ENCODE results near the gene KPNB1. TPM values are rescaled to one million over a fixed set of nuclear protein-coding genes. Genes with fewer than 3 reads are reported as not detected.

Gene KPNB1
- total and polyA plus RNA-seq, 2 of the 8 experiments (the other 6 are each of a cell fraction or from before 2014, with no cell fraction given), result 171 to 625 TPM

- TF ChIP-seq GTF2F1 (IDR thresholded peaks at IDR 0.05; ENCODE audit: borderline replicate concordance, low read depth, low read length) (no peak), NANOG (IDR thresholded peaks at IDR 0.05; ENCODE audit: insufficient read depth, low read depth, low read length, poor library complexity, severe bottlenecking) (no peak), EGR1 (IDR thresholded peaks at IDR 0.05; ENCODE audit: borderline replicate concordance, low read depth, low read length) (no peak), SIRT6 (IDR thresholded peaks at IDR 0.05; ENCODE audit: low read length) (no peak), MAX (IDR thresholded peaks at IDR 0.05) (peak; percentile 100), CTCF (IDR thresholded peaks at IDR 0.05; ENCODE audit: control extremely low read depth in 1 of 3, insufficient read depth in 1 of 3, low read depth in 1 of 3, low read length in 3 of 3) (peak; percentile 17 to 38 (median 28); a peak in 2 of 4 replicates), RNF2 (IDR thresholded peaks at IDR 0.05; ENCODE audit: borderline replicate concordance, low read depth, low read length, missing control alignments, poor library complexity, severe bottlenecking) (peak; percentile 67), SAP30 (IDR thresholded peaks at IDR 0.05; ENCODE audit: insufficient read depth, insufficient replicate concordance, low read length) (no peak), KDM1A (IDR thresholded peaks at IDR 0.05; ENCODE audit: borderline replicate concordance, low read length) (peak; percentile 7; the same call in 1 of the 2 replicates), BRCA1 (IDR thresholded peaks at IDR 0.05; ENCODE audit: low read depth, low read length) (no peak), CEBPB (IDR thresholded peaks at IDR 0.05; ENCODE audit: low read depth, low read length) (no peak), TCF12 (IDR thresholded peaks at IDR 0.05; ENCODE audit: low read depth, low read length) (no peak), RAD21 (IDR thresholded peaks at IDR 0.05 in 1 of 2, conservative IDR thresholded peaks at IDR 0.05 in 1 of 2; ENCODE audit: low read depth in 2 of 2, low read length in 2 of 2) (peak in 1 of 2 experiments; percentile 32; a peak in 2 of 4 replicates), E2F6 (IDR thresholded peaks at IDR 0.05) (peak; percentile 100), HDAC6 (IDR thresholded peaks at IDR 0.05; ENCODE audit: low read depth, low read length) (no peak), PHF8 (conservative IDR thresholded peaks at IDR 0.05; ENCODE audit: low read depth, low read length) (no peak), RFX5 (IDR thresholded peaks at IDR 0.05; ENCODE audit: borderline replicate concordance, low read depth, low read length) (no peak)
Measured at GRCh38 chr17:47720754-47721533, 71.2 kb downstream of the KPNB1 start (continued).
